ENCODE measurements around the gene ANKRD34A.

ANKRD34A gene

GRCh38 chr1:145975216-145975615 lies 10.8 kb upstream of the ANKRD34A start:
- H4K20me1 ChIP-seq (ENCODE audit: insufficient read depth) = no peaks in the 10 kb centered on the region
- no peak overlapping the region for H3K4me3 ChIP-seq (IDR thresholded peaks at IDR 0.05; ENCODE audit: insufficient read depth, low read depth, low read length)

DNA sequence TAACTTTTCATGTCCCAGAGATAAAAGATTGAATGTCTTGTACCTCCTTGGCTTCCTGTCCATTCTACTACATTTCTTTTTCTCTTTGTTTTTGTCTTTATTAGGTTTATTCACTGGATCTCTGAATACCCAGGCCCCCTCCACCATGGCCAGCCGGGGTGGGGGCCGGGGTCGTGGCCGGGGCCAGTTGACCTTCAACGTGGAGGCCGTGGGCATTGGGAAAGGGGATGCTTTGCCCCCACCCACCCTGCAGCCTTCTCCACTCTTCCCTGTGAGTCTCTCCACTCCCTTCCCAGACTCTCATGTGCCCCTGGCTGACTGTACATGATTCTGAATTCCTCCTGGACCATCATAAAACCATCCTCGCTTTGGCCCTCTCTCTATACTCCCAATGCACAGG lies 10.3 kb upstream of the ANKRD34A start:
- Histone ChIP-seq H3K9ac (no peak overlapping the region), H3K4me3 (IDR thresholded peaks at IDR 0.05; ENCODE audit: insufficient read depth, low read depth, low read length) (no peak overlapping the region), H3K4me2 (no peak overlapping the region), H3K4me1 (ENCODE audit: low read depth, poor library complexity, severe bottlenecking) (peaks cover 27% of the 10 kb centered on the region), H3K27me3 (ENCODE audit: insufficient read depth, low read depth) (no peaks in the 10 kb centered on the region), H4K20me1 (ENCODE audit: insufficient read depth) (no peaks in the 10 kb centered on the region), H3K27ac (no peak overlapping the region), H3K79me2 (ENCODE audit: insufficient read depth, low read depth) (no peaks in the 10 kb centered on the region), H3K36me3 (ENCODE audit: insufficient read depth) (no peaks in the 10 kb centered on the region), H2AFZ (ENCODE audit: low read depth) (no peak overlapping the region)
- TF ChIP-seq, protein P1, sequence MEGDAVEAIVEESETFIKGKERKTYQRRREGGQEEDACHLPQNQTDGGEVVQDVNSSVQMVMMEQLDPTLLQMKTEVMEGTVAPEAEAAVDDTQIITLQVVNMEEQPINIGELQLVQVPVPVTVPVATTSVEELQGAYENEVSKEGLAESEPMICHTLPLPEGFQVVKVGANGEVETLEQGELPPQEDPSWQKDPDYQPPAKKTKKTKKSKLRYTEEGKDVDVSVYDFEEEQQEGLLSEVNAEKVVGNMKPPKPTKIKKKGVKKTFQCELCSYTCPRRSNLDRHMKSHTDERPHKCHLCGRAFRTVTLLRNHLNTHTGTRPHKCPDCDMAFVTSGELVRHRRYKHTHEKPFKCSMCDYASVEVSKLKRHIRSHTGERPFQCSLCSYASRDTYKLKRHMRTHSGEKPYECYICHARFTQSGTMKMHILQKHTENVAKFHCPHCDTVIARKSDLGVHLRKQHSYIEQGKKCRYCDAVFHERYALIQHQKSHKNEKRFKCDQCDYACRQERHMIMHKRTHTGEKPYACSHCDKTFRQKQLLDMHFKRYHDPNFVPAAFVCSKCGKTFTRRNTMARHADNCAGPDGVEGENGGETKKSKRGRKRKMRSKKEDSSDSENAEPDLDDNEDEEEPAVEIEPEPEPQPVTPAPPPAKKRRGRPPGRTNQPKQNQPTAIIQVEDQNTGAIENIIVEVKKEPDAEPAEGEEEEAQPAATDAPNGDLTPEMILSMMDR (conservative IDR thresholded peaks at IDR 0.05; ENCODE audit: low read depth, low read length) = no peak

More at GRCh38 chr1:145975216-145975615, 10.8 kb upstream of the ANKRD34A start:
- TF ChIP-seq, protein P1 (conservative IDR thresholded peaks at IDR 0.05; ENCODE audit: low read depth, low read length) = no peak
- H2AFZ ChIP-seq (ENCODE audit: low read depth) = no peak overlapping the region
- no peak overlapping the region for H3K27ac ChIP-seq
- H3K9ac ChIP-seq = no peak overlapping the region
- H3K79me2 ChIP-seq (ENCODE audit: insufficient read depth, low read depth) = no peaks in the 10 kb centered on the region
- peaks cover 32% of the 10 kb centered on the region for H3K4me1 ChIP-seq (ENCODE audit: low read depth, poor library complexity, severe bottlenecking)
- H3K27me3 ChIP-seq (ENCODE audit: insufficient read depth, low read depth) = no peaks in the 10 kb centered on the region
- H3K4me2 ChIP-seq = no peak overlapping the region
- H3K36me3 ChIP-seq (ENCODE audit: insufficient read depth) = no peaks in the 10 kb centered on the region

DNA sequence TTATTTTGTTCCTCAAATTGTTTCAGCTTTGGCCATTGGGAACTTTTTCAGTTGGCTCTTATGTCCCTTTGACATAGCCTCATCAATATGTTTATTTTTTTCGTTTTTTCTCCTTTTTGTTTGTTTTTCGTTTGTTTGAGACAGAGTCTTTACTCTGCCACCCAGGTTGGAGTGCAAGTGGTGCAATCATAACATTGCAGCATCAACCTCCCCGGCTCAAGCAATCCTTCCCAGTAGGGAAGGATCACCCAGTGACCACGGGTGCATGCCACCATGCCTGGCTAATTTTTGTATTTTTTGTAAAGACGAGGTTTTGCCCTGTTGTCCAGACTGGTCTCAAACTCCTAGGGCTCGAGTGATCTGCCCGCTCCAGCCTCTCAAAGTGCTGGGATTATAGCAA lies 8.2 kb upstream of the ANKRD34A start:
- Histone ChIP-seq H3K36me3 (ENCODE audit: insufficient read depth) (no peaks in the 10 kb centered on the region), H4K20me1 (ENCODE audit: insufficient read depth) (no peaks in the 10 kb centered on the region), H3K4me3 (IDR thresholded peaks at IDR 0.05; ENCODE audit: insufficient read depth, low read depth, low read length) (no peak overlapping the region), H3K9ac (no peak overlapping the region), H3K79me2 (ENCODE audit: insufficient read depth, low read depth) (no peaks in the 10 kb centered on the region), H3K27me3 (ENCODE audit: insufficient read depth, low read depth) (no peaks in the 10 kb centered on the region), H3K4me1 (ENCODE audit: low read depth, poor library complexity, severe bottlenecking) (peaks cover 6% of the 10 kb centered on the region), H3K4me2 (no peak overlapping the region), H2AFZ (ENCODE audit: low read depth) (no peak overlapping the region), H3K27ac (no peak overlapping the region)
- TF ChIP-seq, protein P1 (conservative IDR thresholded peaks at IDR 0.05; ENCODE audit: low read depth, low read length) = no peak

DNA sequence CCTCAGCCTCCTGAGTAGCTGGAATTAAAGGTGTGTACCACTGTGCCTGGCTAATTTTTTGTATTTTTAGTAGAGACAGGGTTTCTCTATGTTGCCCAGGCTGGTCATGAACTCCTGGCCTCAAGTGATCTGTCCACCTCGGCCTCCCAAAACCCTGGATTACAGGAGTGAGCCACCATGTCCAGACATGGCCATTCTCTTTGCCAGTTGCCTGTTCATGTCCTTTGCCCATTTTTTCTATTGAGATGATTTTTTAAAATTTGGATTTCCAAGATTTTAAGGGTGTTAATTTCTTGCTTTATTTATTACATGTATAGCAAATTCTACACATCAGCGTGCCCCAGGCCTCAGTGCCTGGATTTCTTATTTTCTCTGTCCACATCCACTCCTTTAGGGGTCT lies 2.9 kb upstream of the ANKRD34A start:
- TF ChIP-seq, protein P1 (conservative IDR thresholded peaks at IDR 0.05; ENCODE audit: low read depth, low read length) = no peak
- no peaks in the 10 kb centered on the region for H3K36me3 ChIP-seq (ENCODE audit: insufficient read depth)
- H4K20me1 ChIP-seq (ENCODE audit: insufficient read depth) = no peaks in the 10 kb centered on the region
- H2AFZ ChIP-seq (ENCODE audit: low read depth) = no peak overlapping the region
- H3K4me3 ChIP-seq (IDR thresholded peaks at IDR 0.05; ENCODE audit: insufficient read depth, low read depth, low read length) = no peak overlapping the region
- H3K4me1 ChIP-seq (ENCODE audit: low read depth, poor library complexity, severe bottlenecking) = peaks cover 21% of the 10 kb centered on the region
- H3K4me2 ChIP-seq = no peak overlapping the region
- H3K27ac ChIP-seq = no peak overlapping the region
- H3K79me2 ChIP-seq (ENCODE audit: insufficient read depth, low read depth) = no peaks in the 10 kb centered on the region
- H3K27me3 ChIP-seq (ENCODE audit: insufficient read depth, low read depth) = no peaks in the 10 kb centered on the region
- H3K9ac ChIP-seq = no peak overlapping the region
